Subcutaneous adipose tissue (tissue), 4 donors: ENCODE results near the gene SIN3A. TPM values are rescaled to one million over a fixed set of nuclear protein-coding genes. Genes with fewer than 3 reads are reported as not detected.

Source experiments
- CTCF ChIP-seq: fragments of 450-650 bp; IDR thresholded peaks from one replicate; pipeline ENCODE4 v1.5.1; 2016; ENCODE audit warnings: low read depth, mild to moderate bottlenecking, control low read depth, antibody characterized with exemption, moderate library complexity
- total RNA-seq, 4 donors: library from RNA; depleted of rRNA; stranded (reverse); fragments of >200 nt; gene quantifications; one replicate each; pipeline ENCODE4 v1.1.0, GENCODE V29; 2016

SIN3A gene
- total RNA-seq, 4 donors from 2014 or later: 29.5 to 48.6 (median 33.0) TPM

GRCh38 chr15:75367406-75367912 lies 84.0 kb downstream of the SIN3A start:
- no peak for TF ChIP-seq CTCF

GRCh38 chr15:75367006-75367405 lies 84.5 kb downstream of the SIN3A start:
- TF ChIP-seq CTCF: no peak

- no peak for TF ChIP-seq CTCF
These were observed 85.3 kb downstream of the SIN3A start for GRCh38 chr15:75366163-75366562.

- TF ChIP-seq CTCF: no peak
These were observed 86.6 kb downstream of the SIN3A start for GRCh38 chr15:75364881-75365280.

- no peak for TF ChIP-seq CTCF
These were observed 87.7 kb downstream of the SIN3A start for GRCh38 chr15:75363786-75364185.

- no peak for TF ChIP-seq CTCF
These were observed 88.7 kb downstream of the SIN3A start for GRCh38 chr15:75362642-75363249.

- no peak for TF ChIP-seq CTCF
These were observed 89.4 kb downstream of the SIN3A start for GRCh38 chr15:75361989-75362641.
